GM12872 (cell line): ENCODE measurements around the gene RAX2.

Source experiments
- CTCF ChIP-seq: IDR thresholded peaks from 3 replicates; pipeline ENCODE4 v1.5.1; 2011; ENCODE audit warnings: low read depth, mild to moderate bottlenecking, low read length, moderate library complexity; ENCODE audit not compliant: insufficient read depth

The RAX2 gene

GRCh38 chr19:3746371-3747056, 25.5 kb downstream of the RAX2 start:
- TF ChIP-seq CTCF: no peak

- no peak for TF ChIP-seq CTCF
Measured at GRCh38 chr19:3745363-3746045, 26.5 kb downstream of the RAX2 start.

- TF ChIP-seq CTCF: no peak
Measured at GRCh38 chr19:3743486-3743885, 28.5 kb downstream of the RAX2 start.

GRCh38 chr19:3740431-3740830, 31.6 kb downstream of the RAX2 start:
- no peak for TF ChIP-seq CTCF

- TF ChIP-seq CTCF: no peak
Measured at GRCh38 chr19:3738477-3739220, 33.4 kb downstream of the RAX2 start.

- no peak for TF ChIP-seq CTCF
Measured at GRCh38 chr19:3737487-3738205, 34.4 kb downstream of the RAX2 start.
